SU-DHL-6 (cell line): ENCODE data around the gene SCUBE1.

Source experiments
- H2AFZ ChIP-seq: fragments of 200-600 bp; sonication (generic); 2 replicates; pipeline ENCODE4 v1.6.1; 2014; ENCODE audit warnings: low read depth, mild to moderate bottlenecking, moderate library complexity, mixed read lengths, antibody characterized with exemption, low read length; ENCODE audit not compliant: severe bottlenecking
- H3F3A ChIP-seq: fragments of 200-600 bp; shearing (Covaris generic); 2 replicates; pipeline ENCODE4 v1.6.0; 2016; ENCODE audit warnings: antibody characterized with exemption, mild to moderate bottlenecking; ENCODE audit not compliant: insufficient read depth
- H3K27ac ChIP-seq: fragments of 200-600 bp; sonication (generic); 2 replicates; pipeline ENCODE4 v1.5.1; 2016; ENCODE audit warnings: low read depth, mild to moderate bottlenecking, low read length, moderate library complexity, mixed read lengths
- H3K27me3 ChIP-seq: fragments of 200-600 bp; sonication (generic), shearing (Covaris generic); 2 replicates; pipeline ENCODE4 v1.6.0; 2014; ENCODE audit warnings: mild to moderate bottlenecking, low read length
- H3K36me3 ChIP-seq: fragments of 200-600 bp; sonication (generic); 2 replicates; pipeline ENCODE4 v1.6.1; 2014; ENCODE audit warnings: mild to moderate bottlenecking, low read length, mixed read lengths
- H3K4me2 ChIP-seq: fragments of 300-600, 200-600 bp; shearing (Covaris generic), sonication (generic); 2 replicates; pipeline ENCODE4 v1.6.0; 2014; ENCODE audit warnings: low read length, low read depth, mild to moderate bottlenecking; ENCODE audit not compliant: poor library complexity, severe bottlenecking
- H3K4me3 ChIP-seq: fragments of 200-600 bp; sonication (generic); 2 replicates; pipeline ENCODE4 v1.5.1; 2014; ENCODE audit warnings: antibody characterized with exemption, low read length, mild to moderate bottlenecking, mixed read lengths; ENCODE audit not compliant: insufficient read depth, poor library complexity, severe bottlenecking
- H3K79me2 ChIP-seq: fragments of 200-600 bp; sonication (generic); 2 replicates; pipeline ENCODE4 v1.6.1; 2014; ENCODE audit warnings: mild to moderate bottlenecking, low read length, moderate library complexity; ENCODE audit not compliant: insufficient read depth
- H3K9ac ChIP-seq: fragments of 200-600 bp; sonication (generic); 2 replicates; pipeline ENCODE4 v1.7.0; 2014; ENCODE audit warnings: mild to moderate bottlenecking, low read length
- H3K9me2 ChIP-seq: fragments of 200-600 bp; sonication (generic); replicated peaks from 2 replicates; pipeline ENCODE4 v1.6.1; 2014; ENCODE audit warnings: low read length; ENCODE audit not compliant: insufficient read depth
- H3K9me3 ChIP-seq: fragments of 200-600 bp; sonication (generic); 2 replicates; pipeline ENCODE4 v1.6.1; 2014; ENCODE audit warnings: low read length, mixed read lengths; ENCODE audit not compliant: insufficient read depth
- H4K20me1 ChIP-seq: fragments of 200-600 bp; sonication (generic); 2 replicates; pipeline ENCODE4 v1.6.1; 2014; ENCODE audit warnings: low read depth, mild to moderate bottlenecking, antibody characterized with exemption, low read length, moderate library complexity, mixed read lengths
- EZH2phosphoT487 ChIP-seq: fragments of 200-600 bp; sonication (generic), shearing (Covaris generic); conservative IDR thresholded peaks from 2 replicates; pipeline ENCODE4 v1.6.1; 2018; ENCODE audit warnings: mild to moderate bottlenecking, antibody characterized with exemption, low read length, moderate library complexity, mixed read lengths
- TF ChIP-seq, protein P1 (sequence below): fragments of 200-600 bp; sonication (generic); IDR thresholded peaks from one replicate; pipeline ENCODE4 v1.5.1; 2017; ENCODE audit warnings: antibody characterized with exemption, mild to moderate bottlenecking, low read length, moderate library complexity; ENCODE audit not compliant: insufficient read depth, poor library complexity, severe bottlenecking

SCUBE1 gene

DNA sequence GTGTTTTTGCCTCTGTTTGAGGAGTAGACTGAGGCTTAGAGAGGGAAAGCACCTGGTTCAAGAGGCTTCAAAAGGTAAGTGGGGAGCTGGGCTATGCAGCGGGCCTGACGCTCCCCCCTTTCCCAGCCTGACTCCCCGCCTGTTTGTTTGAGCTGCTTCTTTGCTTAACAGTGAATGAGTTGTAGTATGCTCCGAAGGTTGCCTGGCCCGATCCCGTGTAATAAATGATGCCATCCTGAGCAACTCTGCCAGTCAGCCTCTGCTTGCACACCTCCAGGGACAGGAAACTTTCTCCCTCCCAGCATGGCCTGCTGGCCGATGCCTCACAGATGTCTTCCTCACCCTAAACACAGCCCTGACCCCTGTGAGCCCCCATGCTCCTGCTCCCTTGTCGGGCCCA is 110.7 kb downstream of the SCUBE1 start:
- H2AFZ ChIP-seq: no peak overlapping the region
- H3K4me3 ChIP-seq: no peak overlapping the region
- H3K27ac ChIP-seq: no peak overlapping the region
- H4K20me1 ChIP-seq: no peaks in the 10 kb centered on the region
- no peaks in the 10 kb centered on the region for H3F3A ChIP-seq
- no peaks in the 10 kb centered on the region for H3K27me3 ChIP-seq
- H3K9me3 ChIP-seq: no peaks in the 10 kb centered on the region
- H3K79me2 ChIP-seq: no peaks in the 10 kb centered on the region
- no peak overlapping the region for H3K9ac ChIP-seq
- no peak overlapping the region for H3K4me2 ChIP-seq
- TF ChIP-seq EZH2phosphoT487: no peak
- TF ChIP-seq, protein P1, sequence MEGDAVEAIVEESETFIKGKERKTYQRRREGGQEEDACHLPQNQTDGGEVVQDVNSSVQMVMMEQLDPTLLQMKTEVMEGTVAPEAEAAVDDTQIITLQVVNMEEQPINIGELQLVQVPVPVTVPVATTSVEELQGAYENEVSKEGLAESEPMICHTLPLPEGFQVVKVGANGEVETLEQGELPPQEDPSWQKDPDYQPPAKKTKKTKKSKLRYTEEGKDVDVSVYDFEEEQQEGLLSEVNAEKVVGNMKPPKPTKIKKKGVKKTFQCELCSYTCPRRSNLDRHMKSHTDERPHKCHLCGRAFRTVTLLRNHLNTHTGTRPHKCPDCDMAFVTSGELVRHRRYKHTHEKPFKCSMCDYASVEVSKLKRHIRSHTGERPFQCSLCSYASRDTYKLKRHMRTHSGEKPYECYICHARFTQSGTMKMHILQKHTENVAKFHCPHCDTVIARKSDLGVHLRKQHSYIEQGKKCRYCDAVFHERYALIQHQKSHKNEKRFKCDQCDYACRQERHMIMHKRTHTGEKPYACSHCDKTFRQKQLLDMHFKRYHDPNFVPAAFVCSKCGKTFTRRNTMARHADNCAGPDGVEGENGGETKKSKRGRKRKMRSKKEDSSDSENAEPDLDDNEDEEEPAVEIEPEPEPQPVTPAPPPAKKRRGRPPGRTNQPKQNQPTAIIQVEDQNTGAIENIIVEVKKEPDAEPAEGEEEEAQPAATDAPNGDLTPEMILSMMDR: no peak
- no peaks in the 10 kb centered on the region for H3K36me3 ChIP-seq
- no peaks in the 10 kb centered on the region for H3K9me2 ChIP-seq

DNA sequence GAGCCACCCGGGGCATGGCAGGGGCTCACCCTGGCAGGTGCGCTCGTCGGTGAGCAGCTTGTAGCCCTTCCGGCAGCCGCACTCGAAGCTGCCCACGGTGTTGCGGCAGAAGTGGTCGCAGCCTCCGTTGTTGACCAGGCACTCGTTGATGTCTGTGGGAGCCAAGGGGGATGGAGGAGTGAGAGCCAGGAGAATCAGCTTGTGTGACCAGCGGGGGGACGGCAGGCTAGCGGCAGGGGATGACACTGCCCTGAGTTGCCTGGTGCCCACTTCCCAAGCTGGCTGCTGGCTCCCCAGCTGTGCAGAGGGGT is 111.5 kb downstream of the SCUBE1 start:
- no peak overlapping the region for H3K4me2 ChIP-seq
- H3K9me3 ChIP-seq: no peaks in the 10 kb centered on the region
- H3K27ac ChIP-seq: no peak overlapping the region
- no peaks in the 10 kb centered on the region for H3K9me2 ChIP-seq
- H3F3A ChIP-seq: no peaks in the 10 kb centered on the region
- no peaks in the 10 kb centered on the region for H3K79me2 ChIP-seq
- no peaks in the 10 kb centered on the region for H4K20me1 ChIP-seq
- no peak overlapping the region for H2AFZ ChIP-seq
- no peak overlapping the region for H3K9ac ChIP-seq
- H3K4me3 ChIP-seq: no peak overlapping the region
- no peaks in the 10 kb centered on the region for H3K27me3 ChIP-seq
- no peaks in the 10 kb centered on the region for H3K36me3 ChIP-seq
- TF ChIP-seq EZH2phosphoT487: no peak
- TF ChIP-seq, protein P1: no peak

DNA sequence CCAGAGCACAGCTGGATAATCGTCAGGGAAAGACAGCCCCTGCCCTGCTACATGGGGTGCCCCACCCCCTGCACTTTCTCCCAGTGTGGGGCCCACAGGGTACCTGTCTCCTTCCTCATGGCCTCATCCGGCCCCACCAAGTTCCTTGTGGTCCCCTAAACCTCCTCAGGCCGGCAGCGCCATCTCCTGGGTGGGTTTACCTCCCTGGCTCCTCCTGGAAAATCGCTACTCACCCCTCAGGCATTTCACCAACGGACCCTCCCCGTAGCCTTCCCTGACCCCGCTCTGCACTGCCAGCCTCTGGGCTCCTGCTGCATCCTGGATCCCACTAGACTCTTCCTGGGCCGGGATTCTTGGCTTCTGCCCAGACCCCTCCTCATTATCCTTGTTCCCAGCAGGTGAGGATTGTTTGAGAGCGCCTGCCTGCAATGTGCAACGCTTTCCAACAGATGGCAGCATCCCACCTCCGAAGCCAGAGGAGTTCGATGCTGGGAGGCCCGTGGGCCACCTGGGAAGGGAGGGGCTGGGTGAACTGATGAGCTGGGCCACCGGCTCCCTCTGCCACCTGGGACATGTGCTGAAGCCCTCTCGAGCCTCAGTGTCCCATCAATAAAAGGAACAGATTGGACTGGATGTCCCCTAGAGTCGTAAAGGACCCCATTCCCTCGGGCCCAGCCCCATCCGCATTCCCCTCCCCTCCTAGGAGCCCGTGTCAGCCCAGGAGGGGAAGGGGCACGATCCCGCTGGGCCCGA is 112.0 kb downstream of the SCUBE1 start:
- Histone ChIP-seq H2AFZ (no peak overlapping the region), H3K9ac (no peak overlapping the region), H4K20me1 (no peaks in the 10 kb centered on the region), H3K36me3 (no peaks in the 10 kb centered on the region), H3K4me2 (no peak overlapping the region), H3K9me3 (no peaks in the 10 kb centered on the region), H3K27ac (no peak overlapping the region), H3F3A (no peaks in the 10 kb centered on the region), H3K4me3 (no peak overlapping the region), H3K9me2 (no peaks in the 10 kb centered on the region), H3K27me3 (no peaks in the 10 kb centered on the region), H3K79me2 (no peaks in the 10 kb centered on the region)
- TF ChIP-seq, protein P1: peak; percentile 97
- TF ChIP-seq EZH2phosphoT487: no peak
